ENCODE measurements around the gene NAT14.
A peak's percentile ranks its signal among the peaks of the same experiment; 100 is the strongest.

NAT14 gene

GRCh38 chr19:55454787-55455243 is 30.2 kb upstream of the NAT14 start:
- H3K9ac ChIP-seq (ENCODE audit: low read depth, low read length): no peak overlapping the region
- peaks cover 26% of the 10 kb centered on the region for H3K27me3 ChIP-seq (ENCODE audit: insufficient read depth, low read length)
- peaks cover 3% of the 10 kb centered on the region; the same call in 1 of the 2 replicates for H3K4me1 ChIP-seq (ENCODE audit: insufficient read depth, low read length)
- H3K36me3 ChIP-seq (ENCODE audit: insufficient read depth, low read length): no peaks in the 10 kb centered on the region
- H3K9me3 ChIP-seq (ENCODE audit: insufficient read depth, low read depth, low read length): no peaks in the 10 kb centered on the region
- 71% methylated on average over 14 of the region's 14 CpGs for WGBS
- H3K4me3 ChIP-seq (ENCODE audit: low read length): no peak overlapping the region
- H3K27ac ChIP-seq (ENCODE audit: low read depth, low read length): no peak overlapping the region

- 91% methylated on average over 11 of the region's 11 CpGs for WGBS
- no peak overlapping the region for H3K27ac ChIP-seq (ENCODE audit: low read depth, low read length)
- H3K36me3 ChIP-seq (ENCODE audit: insufficient read depth, low read length): no peaks in the 10 kb centered on the region
- no peaks in the 10 kb centered on the region for H3K9me3 ChIP-seq (ENCODE audit: insufficient read depth, low read depth, low read length)
- peaks cover 19% of the 10 kb centered on the region for H3K27me3 ChIP-seq (ENCODE audit: insufficient read depth, low read length)
- peaks cover 11% of the 10 kb centered on the region for H3K4me1 ChIP-seq (ENCODE audit: insufficient read depth, low read length)
- no peak overlapping the region for H3K4me3 ChIP-seq (ENCODE audit: low read length)
- H3K9ac ChIP-seq (ENCODE audit: low read depth, low read length): no peak overlapping the region
Observed at GRCh38 chr19:55455576-55456235, 29.3 kb upstream of the NAT14 start.

- H3K36me3 ChIP-seq (ENCODE audit: insufficient read depth, low read length): no peaks in the 10 kb centered on the region
- WGBS: 93% methylated on average over 14 of the region's 14 CpGs
- H3K4me3 ChIP-seq (ENCODE audit: low read length): no peak overlapping the region
- H3K9ac ChIP-seq (ENCODE audit: low read depth, low read length): no peak overlapping the region
- no peaks in the 10 kb centered on the region for H3K9me3 ChIP-seq (ENCODE audit: insufficient read depth, low read depth, low read length)
- H3K27ac ChIP-seq (ENCODE audit: low read depth, low read length): no peak overlapping the region
- H3K27me3 ChIP-seq (ENCODE audit: insufficient read depth, low read length): peaks cover 12% of the 10 kb centered on the region
- H3K4me1 ChIP-seq (ENCODE audit: insufficient read depth, low read length): peaks cover 11% of the 10 kb centered on the region
Observed at GRCh38 chr19:55456347-55456746, 28.6 kb upstream of the NAT14 start.

- Histone ChIP-seq H3K27ac (ENCODE audit: low read depth, low read length) (no peak overlapping the region), H3K4me3 (ENCODE audit: low read length) (no peak overlapping the region), H3K27me3 (ENCODE audit: insufficient read depth, low read length) (no peaks in the 10 kb centered on the region), H3K9ac (ENCODE audit: low read depth, low read length) (no peak overlapping the region), H3K9me3 (ENCODE audit: insufficient read depth, low read depth, low read length) (no peaks in the 10 kb centered on the region), H3K36me3 (ENCODE audit: insufficient read depth, low read length) (no peaks in the 10 kb centered on the region), H3K4me1 (ENCODE audit: insufficient read depth, low read length) (peaks cover 11% of the 10 kb centered on the region)
- WGBS: 81% methylated on average over 15 of the region's 16 CpGs
Observed at GRCh38 chr19:55457683-55458457, 27.1 kb upstream of the NAT14 start.

DNA sequence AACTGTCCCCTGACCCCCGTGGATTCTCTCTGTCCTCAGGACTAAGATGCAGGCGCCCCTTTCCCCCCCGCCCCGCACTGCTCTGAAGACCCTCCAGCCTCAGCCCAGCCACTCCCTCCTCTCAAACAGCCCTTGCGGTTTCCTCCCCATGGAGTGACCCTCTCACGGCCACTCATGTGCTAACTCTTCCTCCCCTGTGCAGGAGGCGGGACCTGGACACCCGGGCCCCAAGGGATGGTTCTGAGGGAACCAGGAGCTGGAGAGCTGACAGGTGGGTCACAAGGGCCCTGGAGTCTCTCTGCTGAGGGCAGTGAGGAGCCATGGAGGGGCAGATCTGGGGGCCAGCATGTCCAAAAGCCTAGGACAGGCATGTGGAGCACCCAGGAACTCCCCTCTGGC is 25.4 kb upstream of the NAT14 start:
- Histone ChIP-seq H3K9me3 (ENCODE audit: insufficient read depth, low read depth, low read length) (no peaks in the 10 kb centered on the region), H3K9ac (ENCODE audit: low read depth, low read length) (no peak overlapping the region), H3K4me1 (ENCODE audit: insufficient read depth, low read length) (peaks cover 16% of the 10 kb centered on the region), H3K27ac (ENCODE audit: low read depth, low read length) (no peak overlapping the region), H3K36me3 (ENCODE audit: insufficient read depth, low read length) (no peaks in the 10 kb centered on the region), H3K27me3 (ENCODE audit: insufficient read depth, low read length) (peaks cover 8% of the 10 kb centered on the region; the same call in 1 of the 2 replicates), H3K4me3 (ENCODE audit: low read length) (no peak overlapping the region)
- WGBS: 83% methylated on average over 8 of the region's 8 CpGs

DNA sequence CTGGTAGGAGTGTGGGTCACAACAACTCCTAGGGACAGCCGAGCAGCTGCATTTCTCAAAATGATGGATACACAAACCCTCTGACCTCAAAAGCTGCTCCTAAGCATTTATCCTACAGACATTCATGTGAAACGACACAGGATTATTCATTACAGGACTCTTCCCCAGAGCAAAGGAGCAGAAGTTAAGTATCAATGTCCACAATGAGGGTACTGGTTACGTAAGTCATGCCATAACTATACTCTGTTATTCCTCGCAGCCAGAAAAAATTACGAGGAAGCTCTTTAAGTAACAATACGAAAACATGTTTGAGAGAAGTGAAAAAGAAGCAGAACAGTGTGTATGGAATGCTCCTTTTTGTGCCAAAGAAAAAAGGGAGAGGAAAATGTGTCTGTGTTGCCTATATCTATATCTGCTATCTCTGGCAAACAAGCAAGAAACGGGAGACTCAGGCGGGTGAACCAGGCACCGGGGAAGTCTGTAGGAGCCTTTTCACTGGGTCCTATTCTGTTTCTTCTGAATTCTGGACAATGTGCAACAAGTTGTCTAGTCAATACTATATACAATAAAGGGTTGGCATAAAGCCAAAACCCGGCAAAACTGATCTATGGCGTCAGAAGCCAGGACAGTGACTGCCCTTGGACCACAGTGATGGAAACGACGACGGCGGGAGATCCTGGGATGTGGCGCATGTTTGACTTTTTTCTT is 24.9 kb upstream of the NAT14 start:
- peak overlapping the region; percentile 76 for H3K4me3 ChIP-seq (ENCODE audit: low read length)
- H3K36me3 ChIP-seq (ENCODE audit: insufficient read depth, low read length): no peaks in the 10 kb centered on the region
- H3K9me3 ChIP-seq (ENCODE audit: insufficient read depth, low read depth, low read length): no peaks in the 10 kb centered on the region
- peaks cover 16% of the 10 kb centered on the region for H3K4me1 ChIP-seq (ENCODE audit: insufficient read depth, low read length)
- H3K27me3 ChIP-seq (ENCODE audit: insufficient read depth, low read length): peaks cover 8% of the 10 kb centered on the region; the same call in 1 of the 2 replicates
- H3K9ac ChIP-seq (ENCODE audit: low read depth, low read length): no peak overlapping the region
- no peak overlapping the region for H3K27ac ChIP-seq (ENCODE audit: low read depth, low read length)
- 83% methylated on average over 16 of the region's 16 CpGs for WGBS

DNA sequence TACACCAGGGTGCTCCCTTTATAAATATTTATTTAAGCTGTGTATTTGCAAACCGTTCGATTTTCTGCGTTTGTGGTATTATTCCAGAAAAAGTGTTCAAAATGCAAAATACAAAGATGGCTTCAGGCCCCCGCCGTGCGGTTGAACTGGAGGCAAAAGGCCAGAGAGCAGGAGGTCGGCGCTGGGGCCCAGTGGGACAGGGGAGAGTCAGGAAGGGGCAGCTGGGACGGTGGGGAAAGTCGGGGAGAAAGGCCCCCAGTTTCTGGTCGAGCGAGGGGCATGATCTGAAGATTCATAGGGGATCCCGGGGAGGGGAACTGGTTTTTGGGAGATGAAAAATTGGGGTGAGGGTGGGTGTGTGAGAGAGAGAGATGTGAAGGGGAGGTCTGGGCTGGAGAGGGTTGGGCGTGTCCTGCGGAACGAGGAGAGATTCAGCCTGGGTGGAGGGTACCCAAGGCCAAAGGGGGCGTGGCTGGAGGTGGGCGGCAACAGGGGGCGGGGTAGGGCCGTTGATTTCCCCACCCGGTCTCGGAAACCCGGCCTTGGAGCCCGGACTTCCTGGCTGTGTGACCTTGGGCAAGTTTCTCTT is 24.2 kb upstream of the NAT14 start:
- peak overlapping the region; percentile 96 for H3K27ac ChIP-seq (ENCODE audit: low read depth, low read length)
- peak overlapping the region; percentile 76 for H3K4me3 ChIP-seq (ENCODE audit: low read length)
- no peaks in the 10 kb centered on the region for H3K36me3 ChIP-seq (ENCODE audit: insufficient read depth, low read length)
- 10% methylated on average over 24 of the region's 24 CpGs for whole genome bisulfite sequencing
- H3K9me3 ChIP-seq (ENCODE audit: insufficient read depth, low read depth, low read length): no peaks in the 10 kb centered on the region
- peaks cover 12% of the 10 kb centered on the region for H3K27me3 ChIP-seq (ENCODE audit: insufficient read depth, low read length)
- H3K4me1 ChIP-seq (ENCODE audit: insufficient read depth, low read length): peaks cover 16% of the 10 kb centered on the region
- peak overlapping the region; percentile 82 for H3K9ac ChIP-seq (ENCODE audit: low read depth, low read length)

GRCh38 chr19:55461259-55461973 is 23.6 kb upstream of the NAT14 start, which contains the start of gene ISOC2:
Gene ISOC2 (minus strand): TSS chr19:55461642. CDS start chr19:55456486, 5,156 bp downstream.
- Histone ChIP-seq H3K9me3 (ENCODE audit: insufficient read depth, low read depth, low read length) (no peaks in the 10 kb centered on the region), H3K4me3 (ENCODE audit: low read length) (peak within 1 kb of the TSS; percentile 76), H3K27ac (ENCODE audit: low read depth, low read length) (peak within 1 kb of the TSS; percentile 96), H3K27me3 (ENCODE audit: insufficient read depth, low read length) (peaks cover 18% of the 10 kb centered on the region), H3K9ac (ENCODE audit: low read depth, low read length) (peak within 1 kb of the TSS; percentile 82), H3K36me3 (ENCODE audit: insufficient read depth, low read length) (no peaks in the 10 kb centered on the region), H3K4me1 (ENCODE audit: insufficient read depth, low read length) (peaks cover 16% of the 10 kb centered on the region)
- under 1% methylated on average over 54 of the region's 54 CpGs for WGBS

GRCh38 chr19:55461974-55462626 is 22.9 kb upstream of the NAT14 start:
- Histone ChIP-seq H3K27me3 (ENCODE audit: insufficient read depth, low read length) (peaks cover 19% of the 10 kb centered on the region), H3K4me1 (ENCODE audit: insufficient read depth, low read length) (peaks cover 16% of the 10 kb centered on the region), H3K9me3 (ENCODE audit: insufficient read depth, low read depth, low read length) (no peaks in the 10 kb centered on the region), H3K4me3 (ENCODE audit: low read length) (peak overlapping the region; percentile 47), H3K36me3 (ENCODE audit: insufficient read depth, low read length) (no peaks in the 10 kb centered on the region), H3K27ac (ENCODE audit: low read depth, low read length) (no peak overlapping the region), H3K9ac (ENCODE audit: low read depth, low read length) (0 out of 2 replicates have a peak overlapping the region, but pooled peaks have one; percentile 22)
- WGBS: 32% methylated on average over 26 of the region's 27 CpGs

DNA sequence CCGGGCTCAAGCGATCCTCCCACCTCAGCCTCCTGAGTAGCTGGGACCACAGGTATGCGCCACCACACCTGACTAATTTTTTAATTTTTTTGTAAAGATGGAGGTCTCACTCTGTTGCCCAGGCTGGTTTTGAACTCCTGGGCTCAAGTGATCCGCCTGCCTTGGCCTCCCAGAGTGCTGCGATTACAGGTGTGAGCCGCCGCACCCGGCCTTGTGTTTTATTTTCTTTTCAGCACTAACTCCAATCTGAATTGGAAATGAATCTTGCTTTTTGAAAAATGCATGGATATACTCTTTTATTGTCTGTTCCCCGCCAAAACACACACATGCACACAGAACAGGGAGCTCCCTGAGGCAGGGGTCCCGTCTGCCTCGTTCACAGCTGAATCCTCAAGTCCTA is 22.3 kb upstream of the NAT14 start:
- Histone ChIP-seq H3K27me3 (ENCODE audit: insufficient read depth, low read length) (peaks cover 19% of the 10 kb centered on the region), H3K36me3 (ENCODE audit: insufficient read depth, low read length) (no peaks in the 10 kb centered on the region), H3K9ac (ENCODE audit: low read depth, low read length) (no peak overlapping the region), H3K4me1 (ENCODE audit: insufficient read depth, low read length) (peaks cover 16% of the 10 kb centered on the region), H3K9me3 (ENCODE audit: insufficient read depth, low read depth, low read length) (no peaks in the 10 kb centered on the region), H3K4me3 (ENCODE audit: low read length) (no peak overlapping the region), H3K27ac (ENCODE audit: low read depth, low read length) (no peak overlapping the region)
- WGBS: 76% methylated on average over 11 of the region's 11 CpGs
